ENCODE measurements around the gene USP46.

USP46 gene

DNA sequence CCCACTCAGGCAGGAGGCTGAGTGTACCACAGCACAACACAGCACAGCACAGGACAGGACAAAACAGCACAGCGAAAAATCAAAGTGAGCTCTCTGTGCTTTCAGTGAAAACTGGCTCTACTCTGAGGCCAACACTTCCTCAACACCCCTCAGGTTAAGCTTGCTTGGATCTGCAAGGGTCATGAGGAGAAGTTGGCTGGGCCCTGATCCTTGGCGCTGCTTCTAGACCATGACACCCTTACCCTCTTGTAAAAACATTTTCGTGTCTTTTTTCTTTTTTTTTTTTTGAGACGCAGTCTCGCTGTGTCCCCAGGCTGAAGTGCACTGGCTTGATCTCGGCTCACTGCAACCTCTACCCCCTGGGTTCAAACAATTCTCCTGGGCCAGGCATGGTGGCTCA, 25.3 kb downstream of the USP46 start:
- no peak for DNase-seq (ENCODE audit: low read depth)
- TF ChIP-seq, protein P1, sequence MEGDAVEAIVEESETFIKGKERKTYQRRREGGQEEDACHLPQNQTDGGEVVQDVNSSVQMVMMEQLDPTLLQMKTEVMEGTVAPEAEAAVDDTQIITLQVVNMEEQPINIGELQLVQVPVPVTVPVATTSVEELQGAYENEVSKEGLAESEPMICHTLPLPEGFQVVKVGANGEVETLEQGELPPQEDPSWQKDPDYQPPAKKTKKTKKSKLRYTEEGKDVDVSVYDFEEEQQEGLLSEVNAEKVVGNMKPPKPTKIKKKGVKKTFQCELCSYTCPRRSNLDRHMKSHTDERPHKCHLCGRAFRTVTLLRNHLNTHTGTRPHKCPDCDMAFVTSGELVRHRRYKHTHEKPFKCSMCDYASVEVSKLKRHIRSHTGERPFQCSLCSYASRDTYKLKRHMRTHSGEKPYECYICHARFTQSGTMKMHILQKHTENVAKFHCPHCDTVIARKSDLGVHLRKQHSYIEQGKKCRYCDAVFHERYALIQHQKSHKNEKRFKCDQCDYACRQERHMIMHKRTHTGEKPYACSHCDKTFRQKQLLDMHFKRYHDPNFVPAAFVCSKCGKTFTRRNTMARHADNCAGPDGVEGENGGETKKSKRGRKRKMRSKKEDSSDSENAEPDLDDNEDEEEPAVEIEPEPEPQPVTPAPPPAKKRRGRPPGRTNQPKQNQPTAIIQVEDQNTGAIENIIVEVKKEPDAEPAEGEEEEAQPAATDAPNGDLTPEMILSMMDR (conservative IDR thresholded peaks at IDR 0.05; ENCODE audit: control insufficient read depth, insufficient read depth, low read depth, low read length) = no peak
- no peak overlapping the region for H3K4me3 ChIP-seq (ENCODE audit: control insufficient read depth, low read depth, low read length)

DNA sequence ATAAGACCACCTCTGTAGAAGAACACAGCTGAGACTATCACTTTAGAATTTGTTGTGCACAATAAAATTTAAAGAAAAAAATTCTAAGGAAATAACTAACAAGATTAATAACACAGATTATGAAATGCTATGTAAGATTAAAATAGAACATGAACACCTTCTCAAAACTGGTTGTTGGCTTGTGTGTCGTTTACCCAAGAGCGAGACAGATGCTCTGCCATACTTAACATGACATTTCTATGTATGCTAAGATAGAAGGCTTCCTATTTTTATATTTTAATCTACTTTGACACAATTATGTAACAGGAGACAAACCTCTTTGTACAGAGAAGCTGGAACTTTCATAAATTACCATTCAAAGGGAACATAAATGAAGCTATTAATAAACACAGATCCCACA, 30.1 kb downstream of the USP46 start:
- DNase-seq (ENCODE audit: low read depth) = no peak
- TF ChIP-seq, protein P1 (conservative IDR thresholded peaks at IDR 0.05; ENCODE audit: control insufficient read depth, insufficient read depth, low read depth, low read length) = no peak
- no peak overlapping the region for H3K4me3 ChIP-seq (ENCODE audit: control insufficient read depth, low read depth, low read length)

DNA sequence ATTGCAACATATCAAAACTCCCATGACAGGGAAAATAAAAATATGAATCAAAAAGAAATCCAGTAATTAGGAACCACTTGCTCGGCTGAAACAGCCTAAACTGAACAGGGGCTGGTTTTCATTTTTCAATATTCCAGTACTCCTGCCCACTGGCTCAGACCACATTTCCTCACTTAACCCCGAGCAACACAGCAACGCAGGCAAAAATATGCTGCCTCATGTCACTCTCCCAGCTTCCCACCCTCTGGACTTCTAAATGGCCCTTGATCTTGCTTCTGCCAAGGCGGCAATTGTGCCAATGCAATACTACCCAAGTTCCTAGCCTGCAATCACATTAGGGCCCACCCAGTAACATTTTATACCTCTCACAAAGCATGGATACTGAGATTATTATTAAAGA, 30.6 kb downstream of the USP46 start:
- no peak for DNase-seq (ENCODE audit: low read depth)
- TF ChIP-seq, protein P1 (conservative IDR thresholded peaks at IDR 0.05; ENCODE audit: control insufficient read depth, insufficient read depth, low read depth, low read length) = no peak
- no peak overlapping the region for H3K4me3 ChIP-seq (ENCODE audit: control insufficient read depth, low read depth, low read length)

DNA sequence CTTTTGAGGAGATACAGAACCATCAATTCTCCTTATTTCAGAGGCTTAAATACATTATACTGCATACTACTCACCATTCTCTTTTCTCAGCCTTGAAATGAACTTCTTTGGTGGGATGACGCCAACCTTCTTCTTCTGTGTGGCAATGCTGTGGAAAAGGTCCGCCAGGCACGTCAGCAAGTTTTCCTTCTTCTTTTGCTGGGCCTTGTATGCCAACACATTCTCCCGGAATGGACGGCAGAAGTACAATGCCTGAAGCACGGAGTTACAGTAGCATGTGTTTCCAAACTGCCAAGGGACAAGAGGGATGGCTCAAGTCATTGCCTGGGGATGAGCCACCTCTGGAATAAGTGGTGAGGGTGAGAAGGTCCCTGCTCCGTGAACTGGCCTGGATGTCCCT, 31.2 kb downstream of the USP46 start:
- TF ChIP-seq, protein P1 (conservative IDR thresholded peaks at IDR 0.05; ENCODE audit: control insufficient read depth, insufficient read depth, low read depth, low read length) = no peak
- H3K4me3 ChIP-seq (ENCODE audit: control insufficient read depth, low read depth, low read length) = no peak overlapping the region
- DNase-seq (ENCODE audit: low read depth) = no peak

DNA sequence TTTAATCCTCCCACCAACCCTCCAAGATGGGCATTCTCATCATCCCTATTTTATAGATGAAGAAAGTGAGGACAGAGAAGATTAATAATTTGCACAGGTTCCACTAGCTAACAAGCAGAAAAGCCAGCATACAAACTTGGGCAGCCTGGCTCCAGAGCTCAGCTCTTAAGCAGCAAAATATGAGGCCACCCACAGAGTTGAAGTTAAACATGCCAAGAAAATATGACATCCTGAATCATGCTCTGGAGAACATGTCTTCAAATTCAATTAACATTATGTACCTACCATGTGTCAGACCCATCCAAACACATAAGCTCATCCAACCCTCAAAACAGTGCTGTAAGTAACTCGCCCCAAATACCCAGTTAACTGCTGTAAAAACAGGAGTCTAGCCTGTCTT, 33.9 kb downstream of the USP46 start:
- H3K4me3 ChIP-seq (ENCODE audit: control insufficient read depth, low read depth, low read length) = no peak overlapping the region
- DNase-seq (ENCODE audit: low read depth) = no peak
- TF ChIP-seq, protein P1 (conservative IDR thresholded peaks at IDR 0.05; ENCODE audit: control insufficient read depth, insufficient read depth, low read depth, low read length) = no peak

DNA sequence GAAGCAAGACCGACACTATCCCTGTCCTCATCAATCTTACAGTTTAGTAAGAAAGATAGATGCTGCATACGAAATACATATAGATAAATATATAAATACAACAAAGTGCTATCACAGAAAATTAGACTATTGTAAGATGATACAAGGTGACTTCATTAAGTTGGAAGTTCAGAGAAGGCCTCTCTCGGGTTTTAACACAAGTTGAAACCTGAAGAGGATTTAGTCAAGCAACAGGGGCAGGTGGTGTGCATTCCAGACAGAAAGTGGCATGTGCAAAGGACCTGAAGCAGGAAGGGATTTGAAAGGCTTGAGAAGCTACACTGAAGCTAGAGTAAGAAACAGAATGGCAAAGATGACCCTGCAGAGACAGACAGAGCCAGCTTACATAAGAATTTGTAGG, 36.5 kb downstream of the USP46 start:
- no peak for DNase-seq (ENCODE audit: low read depth)
- no peak overlapping the region for H3K4me3 ChIP-seq (ENCODE audit: control insufficient read depth, low read depth, low read length)
- TF ChIP-seq, protein P1 (conservative IDR thresholded peaks at IDR 0.05; ENCODE audit: control insufficient read depth, insufficient read depth, low read depth, low read length) = no peak

DNA sequence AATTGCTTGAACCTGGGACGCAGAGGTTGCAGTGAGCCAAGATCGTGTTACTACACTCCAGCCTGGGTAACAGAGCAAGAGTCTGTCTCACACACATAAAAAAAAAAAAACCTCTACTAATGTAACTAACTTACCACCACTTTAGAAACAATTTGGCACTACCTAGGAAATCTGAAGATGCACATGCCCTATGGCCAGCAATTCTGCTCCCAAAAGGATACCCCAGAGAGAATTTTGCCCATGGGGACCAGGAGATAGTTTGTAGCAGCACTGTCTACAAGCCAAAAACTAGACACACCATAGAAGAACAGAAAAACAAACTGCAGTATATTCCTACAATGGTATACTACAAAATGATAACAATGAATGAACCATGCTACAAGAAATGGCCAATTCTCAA, 37.5 kb downstream of the USP46 start:
- TF ChIP-seq, protein P1 (conservative IDR thresholded peaks at IDR 0.05; ENCODE audit: control insufficient read depth, insufficient read depth, low read depth, low read length) = no peak

More for the DNA sequence above, 37.5 kb downstream of the USP46 start:
- DNase-seq (ENCODE audit: low read depth) = no peak
- no peak overlapping the region for H3K4me3 ChIP-seq (ENCODE audit: control insufficient read depth, low read depth, low read length)

Data from fibroblast of mammary gland (primary cell).